PC-3 (cell line): ENCODE data around the gene PRPS1.

ENCODE experiments used
- CTCF ChIP-seq: fragments of 300-600 bp; sonication (generic); conservative IDR thresholded peaks from 2 replicates; pipeline ENCODE4 v1.5.1; 2017; ENCODE audit warnings: antibody characterized with exemption, low read depth, mild to moderate bottlenecking, low read length
- EZH2 ChIP-seq: fragments of 300-600 bp; sonication (generic); IDR thresholded peaks from one replicate; pipeline ENCODE4 v1.6.1; 2017; ENCODE audit warnings: antibody characterized with exemption, mild to moderate bottlenecking, low read length; ENCODE audit not compliant: unreplicated experiment
- EZH2phosphoT487 ChIP-seq: fragments of 300-600 bp; sonication (generic); IDR thresholded peaks from 2 replicates; pipeline ENCODE4 v1.6.1; 2018; ENCODE audit warnings: mild to moderate bottlenecking, antibody characterized with exemption, low read length, borderline replicate concordance

- no peak for TF ChIP-seq EZH2
- no peak for TF ChIP-seq CTCF
- no peak for TF ChIP-seq EZH2phosphoT487
Observed at GRCh38 chrX:107597791-107598190, 30.5 kb upstream of the PRPS1 start.
